HPDE6-E6E7 (cell line): ENCODE measurements around the gene PVALEF.

ENCODE experiments used
- DNase-seq: peaks from one replicate; pipeline ENCODE4 v3.0.0; 2011; ENCODE audit warnings: missing footprints; ENCODE audit errors: extremely low spot score

Gene PVALEF

DNA sequence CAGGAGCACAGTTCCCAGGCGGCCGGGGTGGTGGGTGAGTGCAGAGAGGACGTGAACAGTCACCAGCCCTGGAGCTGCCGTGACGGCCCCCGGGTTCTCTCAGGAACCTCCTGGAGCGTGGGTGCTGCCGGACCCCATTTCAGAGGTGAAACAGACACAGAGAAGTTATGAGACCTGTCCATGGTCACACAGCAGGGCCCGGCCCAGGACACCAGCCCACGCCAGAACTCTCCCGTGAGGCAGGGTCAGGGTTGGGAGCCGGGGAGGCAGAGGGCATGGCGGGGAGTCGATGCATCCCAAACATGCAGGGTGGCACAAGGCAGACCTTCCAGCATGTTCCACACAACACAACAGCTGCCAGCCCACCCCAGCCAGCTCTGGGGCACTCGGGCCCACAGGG, 3.8 kb upstream of the PVALEF start:
- DNase-seq = no peak

DNA sequence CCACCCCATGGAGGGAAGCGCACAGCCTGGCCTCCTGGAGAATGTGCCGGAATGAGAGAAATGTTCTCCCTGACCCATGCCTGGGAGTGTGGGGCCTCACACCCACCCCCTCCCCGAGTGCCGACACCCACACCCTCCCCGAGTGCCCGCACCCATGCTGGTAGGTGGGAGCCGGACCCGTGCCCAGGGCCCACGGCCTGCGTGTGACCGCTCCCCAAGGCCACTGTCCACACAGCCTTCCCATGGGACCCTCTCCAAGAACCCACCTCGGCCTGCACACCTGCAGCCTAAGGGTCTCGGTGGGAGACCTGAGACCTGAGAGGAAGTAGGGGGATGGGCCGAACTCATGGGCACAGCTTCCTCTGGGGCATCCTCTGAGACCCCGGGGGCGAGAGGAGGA, 3.3 kb upstream of the PVALEF start:
- DNase-seq = no peak

DNA sequence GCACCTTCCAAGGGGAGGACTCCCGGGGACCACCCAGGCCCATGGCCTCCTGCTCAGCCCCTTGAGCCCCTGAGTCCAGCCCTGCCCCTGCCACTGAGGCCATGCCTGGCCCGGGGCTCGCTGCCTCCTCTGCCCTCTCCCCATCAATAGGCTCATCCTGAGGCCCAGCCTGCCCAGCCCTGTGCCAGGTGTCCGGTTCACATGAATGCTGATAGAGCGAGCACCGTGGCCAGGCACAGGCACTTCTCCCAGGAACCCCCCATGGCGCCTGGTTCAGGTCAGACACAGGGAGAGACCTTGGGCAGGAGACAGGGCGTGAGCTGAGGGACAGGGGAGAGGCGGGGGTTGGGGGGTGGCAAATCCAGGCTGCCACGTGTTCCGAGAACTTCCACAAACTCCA, 2.8 kb upstream of the PVALEF start:
- DNase-seq = no peak

GRCh38 chr17:81163051-81163695, 2.1 kb upstream of the PVALEF start:
- DNase-seq = no peak

DNA sequence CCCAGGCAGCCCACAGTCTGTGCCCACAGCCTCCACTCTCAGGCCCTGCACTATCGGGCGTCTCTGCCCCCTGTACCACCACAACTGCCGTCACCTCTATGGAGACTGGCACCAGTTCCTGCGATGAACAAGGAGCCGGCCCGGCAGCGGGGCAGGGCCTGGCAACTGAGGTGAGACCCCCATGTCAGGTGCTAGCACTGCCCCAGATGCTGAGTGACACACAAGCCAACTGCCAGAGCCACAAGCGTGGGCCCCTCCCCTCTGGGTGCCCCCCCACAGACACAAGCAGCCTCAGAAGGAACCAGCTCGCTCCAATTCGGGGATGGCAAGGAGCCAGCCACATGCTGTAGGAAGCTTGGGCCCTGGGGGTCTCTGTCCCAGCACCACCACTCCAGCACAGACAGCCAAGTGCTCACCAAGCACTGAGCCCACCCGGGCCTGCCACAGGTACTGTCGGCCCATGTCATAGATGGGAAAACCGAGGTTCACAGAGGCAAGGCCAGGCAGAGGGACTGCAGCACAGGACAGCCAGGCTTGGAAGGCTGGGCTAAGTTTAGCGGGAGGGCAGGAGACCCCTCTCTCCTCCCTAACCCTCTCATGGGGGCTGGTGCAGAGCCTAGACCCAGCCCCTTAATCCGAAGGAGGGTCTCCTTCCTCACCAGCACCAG, 1.5 kb upstream of the PVALEF start:
- DNase-seq = no peak

DNA sequence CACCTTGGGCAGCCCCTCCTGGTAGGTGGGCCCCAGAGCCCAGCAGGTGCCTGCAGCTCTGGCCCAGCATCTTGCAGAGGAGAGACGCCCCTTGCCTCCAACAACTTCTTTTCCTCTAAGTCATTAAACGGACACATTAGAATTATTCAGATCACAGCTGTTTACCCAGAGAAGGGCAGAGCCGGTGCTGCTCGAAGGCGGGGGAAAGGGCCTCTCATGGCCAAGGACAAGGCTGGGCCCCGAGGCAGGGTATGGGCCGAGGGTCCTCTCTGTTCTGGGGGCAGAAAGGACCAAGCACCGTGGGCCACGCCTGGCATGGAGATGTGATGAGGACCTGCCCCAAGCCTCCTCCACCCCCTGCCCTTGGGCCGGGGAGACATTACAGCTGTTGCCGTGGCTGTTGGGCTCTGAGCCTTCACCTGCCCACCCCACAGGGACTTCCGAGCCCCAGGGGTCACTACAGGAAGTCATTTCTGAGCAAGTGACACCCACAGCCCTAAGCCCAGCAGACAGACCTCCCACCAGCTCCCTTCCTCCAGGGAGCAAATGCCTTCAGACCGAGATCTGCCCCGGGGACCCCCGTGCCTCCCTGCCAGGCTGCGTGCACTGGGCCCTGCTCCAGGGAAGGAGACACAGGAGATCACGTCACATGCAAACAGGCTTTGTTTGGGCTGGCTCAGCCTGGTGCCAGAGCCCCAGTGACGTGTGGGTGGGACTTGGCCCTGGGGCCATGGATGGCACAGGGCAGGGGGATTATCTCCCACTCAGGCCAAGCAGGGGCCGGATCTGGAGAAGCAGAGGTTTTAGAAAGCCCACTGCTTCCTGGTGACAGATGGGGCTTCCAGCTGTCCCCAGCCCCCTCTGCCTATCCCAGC, 699 bp upstream of the PVALEF start:
- DNase-seq = no peak

- no peak for DNase-seq
These were observed 756 bp downstream of the PVALEF start, which contains the start of gene AATK for GRCh38 chr17:81166033-81166492. Gene AATK, minus strand, starts transcription at chr17:81166221. Its CDS starts 229 bp downstream, at chr17:81165992.

DNA sequence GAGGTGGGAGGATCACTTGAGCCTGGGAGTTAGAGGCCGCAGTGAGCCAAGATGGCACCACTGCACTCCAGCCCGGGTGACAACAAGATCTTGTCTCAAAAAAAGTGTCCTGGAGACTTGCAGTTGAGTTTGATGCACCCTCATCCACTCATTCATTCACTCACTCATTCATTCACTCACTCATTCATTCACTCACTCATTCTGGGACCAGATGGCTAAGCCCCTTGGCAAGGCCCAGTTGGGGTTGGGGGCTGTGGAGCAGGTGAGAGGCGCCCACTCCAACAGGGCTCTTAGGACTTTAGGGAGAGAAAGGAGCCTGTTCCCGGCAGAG, 1.9 kb downstream of the PVALEF start:
- no peak for DNase-seq

GRCh38 chr17:81167638-81168037, 2.3 kb downstream of the PVALEF start:
- no peak for DNase-seq

- DNase-seq = no peak
These were observed 4.6 kb downstream of the PVALEF start for GRCh38 chr17:81169870-81170309.

GRCh38 chr17:81170727-81171494, 5.6 kb downstream of the PVALEF start:
- DNase-seq = no peak

DNA sequence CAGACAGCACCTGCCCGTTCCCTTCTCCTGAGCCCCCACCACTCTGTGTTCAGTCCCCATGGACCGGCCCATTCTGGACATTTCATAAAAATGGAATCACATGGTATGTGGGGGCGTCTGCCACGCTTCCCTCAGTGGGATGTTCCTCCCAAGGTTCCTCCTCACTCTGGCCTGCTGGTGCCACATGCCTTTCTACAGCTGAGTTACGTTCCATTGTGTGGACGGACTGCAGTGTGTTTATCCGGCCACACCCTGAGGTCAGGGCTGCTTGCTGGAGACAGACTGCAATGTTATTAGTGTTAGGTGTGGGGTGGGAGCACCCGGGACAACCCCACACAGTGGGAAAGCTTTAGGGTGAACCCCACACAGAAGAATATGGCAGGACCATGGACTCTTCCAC, 6.6 kb downstream of the PVALEF start:
- no peak for DNase-seq

GRCh38 chr17:81173052-81173761, 7.9 kb downstream of the PVALEF start:
- no peak for DNase-seq

DNA sequence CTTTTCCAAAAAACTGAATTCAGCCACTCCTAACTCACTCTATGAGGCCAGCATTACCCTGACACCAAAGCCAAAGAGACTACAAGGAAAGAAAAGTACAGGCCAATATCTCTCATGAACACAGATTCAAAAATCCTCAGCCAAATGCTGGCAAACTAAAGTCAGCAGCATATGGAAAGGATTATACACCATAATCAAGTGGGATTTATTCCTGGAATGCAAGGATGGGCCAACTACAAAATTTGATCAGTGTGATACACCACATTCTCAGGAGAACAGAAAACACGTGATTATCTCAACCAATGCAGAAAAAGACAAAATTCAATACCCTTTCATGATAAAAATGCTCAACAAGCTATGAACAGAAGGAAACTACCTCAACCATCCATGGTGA, 8.5 kb downstream of the PVALEF start:
- no peak for DNase-seq

DNA sequence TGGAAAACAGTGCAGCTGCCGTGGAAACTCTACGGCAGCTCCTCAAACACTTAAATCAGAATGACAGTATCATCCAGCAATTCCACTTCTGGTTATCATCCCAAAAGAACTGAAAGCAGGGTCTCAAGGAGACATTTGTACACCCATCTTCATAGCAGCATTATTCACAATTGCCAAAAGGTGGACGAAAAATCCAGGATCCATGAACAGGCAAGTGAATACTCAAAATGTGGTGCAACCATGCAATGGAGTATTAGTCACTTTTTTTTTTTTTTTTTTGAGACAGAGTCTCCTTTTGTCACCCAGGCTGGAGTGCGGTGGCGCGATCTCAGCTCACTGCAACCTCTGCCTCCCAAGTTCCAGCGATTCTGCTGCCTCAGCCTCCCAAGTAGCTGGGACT, 11.4 kb downstream of the PVALEF start:
- DNase-seq = no peak

GRCh38 chr17:81178136-81179091, 13.1 kb downstream of the PVALEF start:
- no peak for DNase-seq

DNA sequence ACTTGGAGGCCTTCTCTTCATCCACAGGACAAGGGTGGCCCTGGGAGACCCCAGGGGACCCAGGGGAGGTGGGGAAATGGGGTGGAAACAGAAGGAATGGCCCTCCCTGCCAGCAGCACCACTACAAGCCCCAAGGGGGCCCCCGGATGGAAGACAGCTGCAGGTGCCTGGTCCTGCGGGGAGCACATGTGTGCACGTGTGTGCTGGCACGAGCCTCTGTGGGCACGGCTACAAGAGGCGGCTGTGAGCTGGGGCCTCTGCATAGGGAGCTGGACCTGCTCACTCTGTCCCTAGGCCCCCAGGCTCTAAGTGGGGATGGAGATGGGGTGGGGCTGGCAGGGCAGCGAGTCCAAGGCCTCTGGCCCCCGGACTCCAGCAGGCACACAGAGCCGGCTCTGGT, 13.9 kb downstream of the PVALEF start:
- no peak for DNase-seq

GRCh38 chr17:81179861-81180260, 14.6 kb downstream of the PVALEF start:
- DNase-seq = no peak

DNA sequence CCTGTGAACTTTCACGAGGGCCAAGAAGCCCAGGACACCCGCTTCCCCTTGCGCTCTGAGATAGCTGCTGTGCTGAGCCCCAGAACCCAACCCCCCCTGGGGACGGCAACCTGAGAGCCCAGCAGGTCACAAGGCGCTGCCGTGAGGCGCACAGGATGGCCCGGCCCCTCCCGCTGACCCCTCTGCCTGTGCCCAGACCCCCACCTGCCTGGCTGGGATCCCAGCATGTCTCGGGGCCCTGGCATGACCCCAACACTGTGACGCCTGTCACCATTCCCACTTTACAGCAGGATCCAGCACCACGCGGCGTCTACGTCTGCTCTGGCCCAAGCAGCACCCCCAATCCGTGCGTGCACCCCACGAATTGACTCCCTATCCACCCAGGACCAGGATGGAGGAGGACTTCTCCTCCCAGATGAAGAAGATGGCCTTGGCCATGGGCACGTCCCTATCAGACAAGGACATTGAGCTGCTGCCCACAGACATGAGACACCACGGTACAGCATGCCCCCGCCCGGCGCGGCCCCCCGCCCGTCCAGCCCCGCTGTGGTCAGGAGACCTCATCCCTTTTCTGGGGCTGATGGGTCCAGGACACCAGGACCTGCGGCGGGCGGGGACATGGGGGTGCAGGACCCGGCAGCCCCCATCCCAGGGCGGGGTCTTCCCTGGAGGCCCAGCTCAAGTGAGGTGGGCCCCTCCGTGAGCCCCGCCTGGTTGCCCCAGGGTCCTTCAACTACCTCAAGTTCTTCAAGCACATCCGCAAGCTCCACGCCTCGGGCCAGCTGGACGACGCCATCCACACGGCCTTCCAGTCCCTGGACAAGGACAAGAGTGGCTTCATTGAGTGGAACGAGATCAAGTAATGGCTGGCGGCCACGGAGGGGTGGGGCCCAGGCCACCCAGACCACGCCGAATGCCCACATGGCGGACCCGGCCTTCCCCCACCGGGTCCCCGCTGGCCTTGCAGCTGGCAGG, 15.8 kb downstream of the PVALEF start:
- DNase-seq = no peak
